Right lobe of liver (tissue), 4 donors: ENCODE measurements around the gene TBL2.

Experiments
- CTCF ChIP-seq, 4 donors: fragments of 200-600 bp in 3 of 4; fragments of 450-650 bp in 1 of 4; IDR thresholded peaks; one replicate each; pipeline versions ENCODE4 v1.5.1 to v1.8.0; 2016 to 2022; ENCODE audit warnings: antibody characterized with exemption in 4 of 4, mild to moderate bottlenecking in 2 of 4
- POLR2A ChIP-seq: fragments of 450-650 bp; IDR thresholded peaks from one replicate; pipeline ENCODE4 v1.6.1; 2017; ENCODE audit warnings: antibody characterized with exemption, mild to moderate bottlenecking
- donor health status: DM: no; HTN: no; CAD: no.
- donor health status: DM: no; HTN: no; CAD: no.
- donor health status: DM: no; HTN: yes; CAD: no.

- TF ChIP-seq CTCF (IDR thresholded peaks at IDR 0.05) (no peak), POLR2A (no peak)
Measured at GRCh38 chr7:73557108-73557396, 21.3 kb downstream of the TBL2 start.
